ENCODE data around the gene F7.
A peak's percentile ranks its signal among the peaks of the same experiment; 100 is the strongest.
"Not testable (repeated sequence)": the region's sequence is repeated elsewhere in the genome, so short reads cannot be mapped to it uniquely, and the experiment has no call there.

The F7 gene

DNA sequence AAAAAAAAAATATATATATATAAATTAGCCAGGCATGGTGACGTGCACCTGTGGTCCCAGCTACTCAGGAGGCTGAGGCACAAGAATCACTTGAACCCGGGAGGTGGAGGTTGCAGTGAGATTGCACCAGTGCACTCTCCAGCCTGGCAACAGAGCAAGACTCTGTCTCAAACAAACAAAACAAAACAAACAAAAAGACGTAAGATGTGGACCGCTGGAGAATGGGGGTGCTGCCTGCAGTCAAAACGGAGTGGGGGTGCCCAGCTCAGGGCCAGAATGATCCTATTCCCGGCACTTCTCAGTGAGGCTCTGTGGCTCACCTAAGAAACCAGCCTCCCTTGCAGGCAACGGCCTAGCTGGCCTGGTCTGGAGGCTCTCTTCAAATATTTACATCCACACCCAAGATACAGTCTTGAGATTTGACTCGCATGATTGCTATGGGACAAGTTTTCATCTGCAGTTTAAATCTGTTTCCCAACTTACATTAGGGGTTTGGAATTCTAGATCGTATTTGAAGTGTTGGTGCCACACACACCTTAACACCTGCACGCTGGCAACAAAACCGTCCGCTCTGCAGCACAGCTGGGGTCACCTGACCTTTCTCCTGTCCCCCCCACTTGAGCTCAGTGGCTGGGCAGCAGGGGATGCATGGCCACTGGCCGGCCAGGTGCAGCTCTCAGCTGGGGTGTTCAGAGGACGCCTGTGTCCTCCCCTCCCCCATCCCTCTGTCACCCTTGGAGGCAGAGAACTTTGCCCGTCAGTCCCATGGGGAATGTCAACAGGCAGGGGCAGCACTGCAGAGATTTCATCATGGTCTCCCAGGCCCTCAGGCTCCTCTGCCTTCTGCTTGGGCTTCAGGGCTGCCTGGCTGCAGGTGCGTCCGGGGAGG, at the start of gene F7:
F7 (plus strand) TSS at position 760 of the 889 bp plus-strand sequence; CDS start at position 811, 51 bp downstream.
- peak; percentile 55 to 80 (median 60) for DNase-seq

DNA sequence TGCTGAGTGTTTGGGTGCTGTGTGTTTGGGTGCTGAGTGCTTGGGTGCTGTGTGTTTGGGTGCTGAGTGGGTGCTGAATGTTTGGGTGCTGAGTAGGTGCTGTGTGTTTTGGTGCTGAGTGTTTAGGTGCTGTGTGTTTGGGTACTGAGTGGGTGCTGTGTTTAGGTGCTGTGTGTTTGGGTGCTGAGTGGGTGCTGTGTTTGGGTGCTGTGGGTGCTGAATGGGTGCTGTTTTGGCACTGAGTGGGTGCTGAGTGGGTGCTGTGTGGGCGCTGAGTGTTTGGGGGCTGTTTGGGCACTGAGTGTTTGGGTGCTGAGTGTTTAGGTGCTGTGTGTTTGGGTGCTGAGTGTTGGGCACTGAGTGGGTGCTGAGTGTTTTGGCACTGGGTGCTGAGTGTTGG, 48.5 kb upstream of the F7 start:
- no peak for DNase-seq

DNA sequence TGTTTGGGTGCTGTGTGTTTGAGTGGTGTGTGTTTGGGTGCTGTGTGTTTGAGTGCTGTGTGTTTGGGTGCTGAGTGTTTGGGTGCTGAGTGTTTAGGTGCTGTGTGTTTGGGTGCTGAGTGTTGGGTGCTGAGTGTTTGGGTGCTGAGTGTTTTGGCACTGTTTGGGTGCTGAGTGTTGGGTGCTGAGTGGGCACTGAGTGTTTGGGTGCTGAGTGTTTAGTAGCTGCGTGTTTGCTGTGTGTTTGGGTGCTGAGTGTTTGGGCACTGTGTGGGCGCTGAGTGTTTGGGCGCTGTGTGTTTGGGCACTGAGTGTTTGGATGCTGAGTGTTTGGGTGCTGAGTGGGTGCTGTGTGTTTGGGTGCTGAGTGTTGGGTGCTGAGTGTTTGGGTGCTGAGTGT, 48.0 kb upstream of the F7 start:
- not testable (repeated sequence) for DNase-seq

DNA sequence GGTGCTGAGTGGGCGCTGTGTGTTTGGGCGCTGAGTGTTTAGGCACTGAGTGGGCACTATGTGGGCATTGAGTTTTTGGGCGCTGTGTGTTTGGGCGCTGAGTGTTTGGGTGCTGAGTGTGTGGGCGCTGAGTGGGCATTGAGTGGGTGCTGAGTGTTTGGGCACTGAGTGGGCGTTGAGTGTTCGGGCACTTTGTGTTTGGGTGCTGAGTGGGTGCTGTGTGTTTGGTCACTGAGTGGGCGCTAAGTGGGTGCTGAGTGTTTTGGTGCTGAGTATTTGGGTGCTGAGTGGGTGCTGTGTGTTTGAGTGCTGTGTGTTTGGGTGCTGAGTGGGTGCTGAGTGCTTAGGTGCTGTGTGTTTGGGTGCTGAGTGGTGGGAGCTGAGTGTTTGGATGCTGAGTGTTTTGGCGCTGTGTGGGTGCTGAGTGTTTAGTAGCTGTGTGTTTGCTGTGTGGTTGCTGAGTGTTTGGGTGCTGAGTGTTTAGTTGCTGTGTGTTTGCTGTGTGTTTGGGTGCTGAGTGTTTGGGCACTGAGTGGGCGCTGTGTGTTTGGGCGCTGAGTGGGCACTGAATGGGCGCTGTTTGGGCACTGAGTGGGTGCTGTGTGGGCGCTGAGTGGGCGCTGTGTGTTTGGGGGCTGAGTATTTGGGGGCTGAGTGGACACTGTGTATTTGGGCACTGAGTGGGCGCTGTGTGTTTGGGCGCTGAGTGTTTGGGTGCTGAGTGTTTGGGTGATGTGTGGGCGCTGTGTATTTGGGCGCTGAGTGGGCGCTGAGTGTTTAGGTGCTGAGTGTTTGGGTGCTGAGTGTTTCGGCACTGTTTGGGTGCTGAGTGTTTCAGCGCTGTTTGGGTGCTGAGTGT, 47.2 kb upstream of the F7 start:
- no peak for DNase-seq

DNA sequence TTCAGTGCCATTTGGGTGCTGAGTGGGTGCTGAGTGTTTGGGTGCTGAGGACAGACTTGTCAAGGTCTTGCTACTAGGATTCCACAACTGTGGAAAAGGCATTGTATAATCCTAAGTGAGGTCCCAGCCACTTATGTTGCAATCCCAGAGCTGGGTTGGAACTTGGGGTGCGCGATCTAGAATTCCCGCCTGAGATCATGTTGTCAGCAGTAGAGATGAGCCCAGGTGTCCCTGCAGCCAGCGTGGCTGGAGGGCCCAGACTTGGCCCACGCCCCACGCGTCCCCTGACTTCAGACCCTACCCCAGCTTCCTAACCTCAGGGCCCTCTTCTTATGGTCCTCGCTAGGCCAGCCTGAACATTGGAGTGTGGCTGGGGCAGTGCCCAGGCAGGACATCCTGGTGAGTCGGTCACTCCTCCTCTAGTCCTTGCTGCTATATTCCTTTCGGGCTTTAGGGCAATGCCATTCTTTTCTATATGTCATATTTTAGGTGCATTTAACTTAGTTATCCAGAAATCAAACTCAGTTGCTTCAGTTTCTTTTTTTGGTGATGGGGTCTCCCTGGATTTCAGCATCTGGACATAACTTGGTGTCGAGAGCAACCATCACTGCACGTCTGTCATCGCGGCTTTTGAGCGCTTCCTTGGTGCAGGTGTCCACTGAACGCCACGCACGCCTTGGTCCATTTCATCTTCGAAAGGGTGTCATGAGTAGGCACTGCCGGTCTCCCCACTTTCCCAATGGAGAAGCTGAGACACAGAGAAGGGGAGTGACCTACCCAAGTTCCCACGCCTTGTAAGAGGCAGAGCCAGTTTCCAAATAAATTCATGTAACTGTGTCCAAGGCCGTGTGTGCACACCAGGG, 46.4 kb upstream of the F7 start:
- no peak for DNase-seq

DNA sequence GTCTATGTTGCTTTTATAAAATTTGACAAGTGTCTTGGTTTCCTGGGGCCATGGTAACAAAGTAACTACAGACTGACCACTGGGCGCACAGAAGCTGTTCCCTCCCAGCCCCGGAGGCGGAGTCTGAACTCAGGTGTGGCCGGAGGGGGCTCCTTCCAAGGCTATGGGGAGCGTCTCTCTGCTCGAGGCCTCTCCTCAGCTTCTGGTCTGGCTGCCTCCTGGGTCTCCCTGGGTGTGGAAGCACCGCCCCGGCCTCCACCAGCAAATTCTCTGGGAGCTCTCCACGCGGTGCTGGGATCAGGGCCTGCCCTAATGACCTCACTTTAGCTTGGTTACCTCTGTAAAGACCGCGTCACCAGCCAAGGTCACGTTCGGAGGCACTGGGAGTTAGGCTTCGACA, 45.7 kb upstream of the F7 start:
- DNase-seq, result no peak

DNA sequence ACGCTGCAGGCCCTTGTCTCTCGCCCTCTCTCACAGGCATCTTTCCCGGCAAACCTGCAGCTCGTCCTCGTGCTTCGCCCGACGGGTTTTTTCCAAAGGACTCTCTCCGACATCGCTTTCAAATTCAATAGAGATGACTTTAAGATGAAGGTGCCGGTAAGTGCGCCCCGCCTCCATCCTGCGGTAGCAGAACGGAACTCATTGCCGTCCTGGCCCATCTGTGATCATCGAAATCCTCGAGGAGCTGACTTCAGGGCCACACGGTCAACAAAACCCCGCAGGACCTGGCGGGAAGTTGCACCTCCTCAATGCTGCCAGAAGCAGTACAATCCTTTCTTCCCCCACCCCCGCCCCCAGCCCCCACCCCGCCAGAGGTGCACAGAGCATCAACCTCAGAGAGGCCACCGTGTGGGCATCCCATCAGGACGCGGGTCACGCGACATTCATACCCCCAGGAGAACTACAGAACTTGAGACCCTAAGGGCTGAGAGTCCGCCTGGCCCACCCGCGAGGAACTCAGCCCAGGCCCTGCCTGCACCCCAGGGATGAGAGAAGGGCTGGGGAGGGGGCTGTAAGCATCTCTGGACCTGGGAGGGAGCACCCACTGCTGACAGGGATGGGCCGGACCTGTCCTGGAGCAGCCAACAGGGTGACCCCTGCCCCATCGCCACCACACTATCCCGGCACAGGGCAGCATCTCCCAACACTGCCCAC, 44.9 kb upstream of the F7 start:
- DNase-seq, result no peak

DNA sequence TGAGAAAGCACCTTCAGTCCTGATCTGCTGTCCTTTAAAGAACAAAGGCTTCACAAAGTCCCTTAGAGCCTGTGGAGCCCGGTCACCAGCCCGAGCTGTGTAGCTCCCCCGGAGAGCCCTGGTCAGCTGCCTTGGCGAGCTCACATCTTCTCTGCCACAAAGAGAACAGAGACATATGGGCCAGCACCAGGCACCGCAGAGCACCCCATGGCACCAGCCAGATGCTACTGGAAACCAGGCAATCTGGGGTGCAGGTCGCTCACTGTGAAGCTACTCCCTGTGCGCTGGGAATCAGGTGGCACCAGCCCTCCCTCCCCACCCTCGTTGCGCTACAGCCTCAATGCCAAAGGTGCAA, 44.3 kb upstream of the F7 start:
- no peak for DNase-seq

DNA sequence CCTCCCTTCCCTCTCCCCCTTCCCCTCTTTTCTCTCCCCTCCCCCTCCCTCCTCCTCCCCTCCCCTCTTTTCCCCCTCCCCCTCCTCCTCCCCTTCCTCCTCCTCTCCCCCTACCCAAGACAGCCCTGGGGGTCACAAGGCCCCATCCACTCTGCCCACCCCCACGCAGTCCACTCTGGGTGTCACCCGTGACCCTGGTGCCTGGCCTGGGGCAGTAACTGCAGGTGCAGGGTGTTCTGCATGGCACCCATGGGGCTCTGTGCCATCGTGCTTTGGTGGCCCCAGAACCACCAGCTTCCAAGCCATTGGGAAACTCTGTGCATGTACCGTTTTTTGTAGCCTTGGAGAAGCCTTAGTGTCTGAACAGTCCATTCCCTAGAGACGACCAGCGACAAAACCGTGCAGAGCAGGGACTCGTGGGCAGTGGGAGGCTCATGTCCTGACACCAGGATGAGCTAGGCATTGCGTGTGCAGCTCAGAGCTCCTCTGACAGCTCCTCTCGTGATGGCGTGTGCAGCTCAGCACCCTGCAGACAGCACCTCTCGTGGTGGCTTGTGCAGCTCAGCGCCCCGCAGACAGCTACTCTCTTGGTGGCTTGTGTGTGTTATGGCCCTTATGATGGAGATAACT, 43.7 kb upstream of the F7 start:
- DNase-seq, result no peak

DNA sequence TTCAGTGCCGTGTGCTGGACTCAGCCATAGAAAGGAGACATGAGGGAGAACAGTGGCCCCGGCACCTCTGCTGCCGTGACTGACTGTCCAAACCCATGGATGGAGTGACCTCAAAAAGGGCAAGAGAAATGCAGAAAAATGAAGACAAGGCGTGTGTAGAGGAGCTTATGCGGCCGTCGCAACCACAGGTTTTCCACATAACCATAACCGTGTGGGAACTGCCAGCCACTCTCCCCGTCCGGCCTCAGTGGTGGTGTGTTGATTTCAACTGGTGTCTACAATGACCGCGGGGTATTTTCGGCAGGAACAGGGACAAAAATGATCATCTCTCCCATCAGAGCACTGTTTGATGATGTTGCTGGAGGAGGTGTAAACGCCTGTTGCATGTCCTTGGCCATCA, 42.9 kb upstream of the F7 start:
- no peak for DNase-seq

DNA sequence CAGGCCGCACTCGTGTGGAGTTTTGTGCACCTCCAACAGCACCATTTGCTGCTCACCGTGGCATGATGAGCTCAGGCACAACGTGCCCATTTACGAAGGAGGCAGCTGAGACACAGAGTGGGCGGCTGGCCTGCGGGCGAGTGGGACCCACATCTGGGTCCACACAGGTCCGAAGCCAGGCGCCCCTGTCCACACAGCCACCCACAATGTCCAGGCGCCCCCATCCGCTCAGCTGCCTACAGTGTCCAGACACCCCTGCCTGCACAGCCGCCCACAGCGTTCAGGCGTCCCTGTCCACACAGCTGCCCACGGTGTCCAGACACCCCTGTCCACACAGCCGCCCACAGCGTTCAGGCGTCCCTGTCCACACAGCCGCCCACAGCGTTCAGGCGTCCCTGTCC, 42.5 kb upstream of the F7 start:
- DNase-seq, result no peak

DNA sequence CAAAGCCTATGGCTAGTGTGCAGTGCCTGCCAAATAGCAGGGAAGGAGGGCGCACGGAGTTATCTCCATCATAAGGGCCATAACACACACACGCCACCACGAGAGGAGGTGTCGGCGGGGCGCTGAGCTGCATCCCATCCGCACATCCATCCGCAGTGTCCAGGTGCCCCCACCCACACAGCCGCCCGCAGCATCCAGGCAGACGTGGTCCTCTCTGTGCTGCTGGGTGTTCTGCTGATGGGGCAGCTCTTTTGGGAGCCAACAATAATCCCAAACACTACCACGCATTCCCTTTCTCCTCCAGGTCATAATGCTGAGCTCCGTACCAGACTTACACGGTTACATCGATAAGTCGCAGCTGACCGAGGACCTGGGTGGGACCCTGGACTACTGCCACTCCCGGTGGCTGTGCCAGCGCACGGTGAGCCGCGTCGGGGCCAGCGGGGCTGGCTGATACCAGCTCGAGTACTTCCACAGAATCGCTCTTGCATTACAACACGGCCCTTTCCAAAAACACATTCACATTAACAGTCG, 41.5 kb upstream of the F7 start:
- DNase-seq, result no peak

DNA sequence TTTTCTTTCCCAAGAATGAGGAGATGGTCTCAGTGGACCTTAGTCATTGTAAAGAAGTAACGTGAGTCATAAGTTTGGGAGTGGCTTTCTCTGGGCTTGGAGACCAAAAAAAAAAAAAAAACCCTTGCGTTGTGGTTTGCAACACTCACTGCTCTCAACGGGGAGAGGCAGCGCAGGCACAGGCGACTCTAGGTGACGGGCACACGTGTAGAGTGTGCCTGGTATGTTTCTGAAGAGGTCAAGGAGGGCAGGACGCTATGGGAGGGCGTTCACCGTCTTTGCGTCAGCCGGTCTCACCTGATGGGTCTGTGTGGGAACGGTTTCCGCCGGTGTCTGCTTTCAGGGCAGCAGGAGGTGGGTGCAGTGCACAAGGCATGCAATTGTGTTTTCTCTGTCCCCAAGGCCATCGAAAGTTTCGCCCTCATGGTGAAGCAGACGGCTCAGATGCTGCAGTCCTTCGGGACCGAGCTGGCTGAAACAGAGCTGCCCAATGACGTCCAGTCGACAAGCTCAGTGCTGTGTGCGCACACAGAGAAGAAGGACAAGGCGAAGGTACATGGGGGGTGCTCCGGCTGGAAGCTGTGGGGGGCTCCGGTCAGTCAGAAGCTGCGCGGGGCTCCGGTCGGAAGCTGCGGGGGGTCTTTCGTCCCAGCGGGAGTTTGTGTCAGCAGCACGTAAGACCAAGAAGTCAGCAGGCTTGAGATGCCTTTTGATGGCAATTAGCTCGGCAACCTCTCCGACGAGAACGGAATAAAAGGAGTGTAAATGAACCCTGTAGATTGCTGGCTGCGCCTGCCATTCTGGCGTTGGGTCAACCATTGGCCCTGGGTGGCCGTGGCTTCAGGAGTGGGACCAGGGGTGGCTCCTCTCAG, 40.8 kb upstream of the F7 start:
- DNase-seq, result peak in 1 of 3 experiments; percentile 86

DNA sequence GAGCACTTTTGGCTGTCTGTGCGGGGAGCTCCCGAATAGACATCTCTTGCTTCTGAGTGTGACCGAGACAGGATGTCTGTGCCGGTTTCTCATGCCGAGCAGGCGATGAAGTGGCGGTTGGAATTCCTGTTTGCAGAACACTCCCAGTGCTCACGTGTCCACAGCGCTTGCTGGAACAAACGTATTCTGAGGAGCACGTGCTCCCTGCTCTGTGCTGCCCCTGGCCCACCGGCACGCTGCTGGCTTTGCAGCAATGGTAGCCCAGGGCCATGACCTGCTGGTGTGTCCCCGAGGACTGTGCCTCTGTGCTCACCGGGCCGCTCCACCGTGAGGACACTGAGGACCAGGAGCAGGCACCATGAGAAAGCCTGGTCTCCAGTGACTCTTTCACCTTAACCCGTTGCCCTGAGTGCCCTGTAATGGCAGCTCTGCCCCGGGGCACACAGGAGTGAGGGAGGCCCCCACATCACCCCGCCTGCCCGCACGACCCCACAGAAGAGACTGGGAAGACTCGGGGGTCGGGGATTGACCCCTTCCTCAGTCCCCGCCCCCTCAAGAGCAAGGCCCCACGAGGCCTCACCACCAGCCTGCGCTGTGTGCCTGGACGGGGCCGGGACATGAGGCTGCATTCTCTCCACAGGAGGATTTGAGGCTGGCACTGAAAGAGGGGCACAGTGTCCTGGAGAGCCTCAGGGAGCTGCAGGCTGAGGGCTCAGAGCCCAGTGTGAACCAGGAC, 40.0 kb upstream of the F7 start:
- peak in 1 of 3 experiments; percentile 15 for DNase-seq

DNA sequence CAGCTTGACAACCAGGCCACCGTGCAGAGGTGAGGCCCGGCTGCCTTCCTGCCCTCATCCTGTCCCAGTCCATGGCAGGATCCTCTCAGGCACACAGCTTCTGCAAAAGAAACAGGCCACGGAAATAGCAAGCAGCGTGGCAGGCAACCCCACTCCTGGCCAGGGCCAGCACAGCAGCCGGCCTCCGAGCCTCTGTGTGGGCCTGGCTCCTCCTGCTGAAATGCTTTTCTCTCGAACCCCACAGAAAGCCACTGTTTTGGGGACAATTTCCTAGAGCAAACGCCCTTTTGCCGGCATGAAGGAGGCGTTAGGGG, 39.5 kb upstream of the F7 start:
- DNase-seq, result no peak

DNA sequence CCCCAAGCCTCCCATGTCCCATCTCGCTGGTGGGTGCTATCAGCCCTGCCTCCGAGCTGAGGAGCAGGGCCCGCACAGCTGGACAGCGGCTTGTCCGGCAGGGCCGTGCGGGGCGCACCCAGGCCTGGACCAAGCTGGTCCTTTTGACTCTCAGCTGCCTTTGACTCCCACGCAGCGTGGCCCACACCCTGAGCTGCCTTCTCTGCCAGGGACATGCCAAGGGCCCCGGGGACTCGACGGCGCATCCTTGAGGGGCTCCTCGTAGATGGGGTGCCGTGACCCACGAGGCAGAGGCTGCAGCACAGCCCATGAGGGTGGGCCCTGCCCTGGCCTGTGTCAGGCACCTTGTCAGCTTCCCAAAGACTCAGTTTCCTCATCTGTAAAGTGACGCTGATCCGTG, 38.8 kb upstream of the F7 start:
- no peak for DNase-seq

DNA sequence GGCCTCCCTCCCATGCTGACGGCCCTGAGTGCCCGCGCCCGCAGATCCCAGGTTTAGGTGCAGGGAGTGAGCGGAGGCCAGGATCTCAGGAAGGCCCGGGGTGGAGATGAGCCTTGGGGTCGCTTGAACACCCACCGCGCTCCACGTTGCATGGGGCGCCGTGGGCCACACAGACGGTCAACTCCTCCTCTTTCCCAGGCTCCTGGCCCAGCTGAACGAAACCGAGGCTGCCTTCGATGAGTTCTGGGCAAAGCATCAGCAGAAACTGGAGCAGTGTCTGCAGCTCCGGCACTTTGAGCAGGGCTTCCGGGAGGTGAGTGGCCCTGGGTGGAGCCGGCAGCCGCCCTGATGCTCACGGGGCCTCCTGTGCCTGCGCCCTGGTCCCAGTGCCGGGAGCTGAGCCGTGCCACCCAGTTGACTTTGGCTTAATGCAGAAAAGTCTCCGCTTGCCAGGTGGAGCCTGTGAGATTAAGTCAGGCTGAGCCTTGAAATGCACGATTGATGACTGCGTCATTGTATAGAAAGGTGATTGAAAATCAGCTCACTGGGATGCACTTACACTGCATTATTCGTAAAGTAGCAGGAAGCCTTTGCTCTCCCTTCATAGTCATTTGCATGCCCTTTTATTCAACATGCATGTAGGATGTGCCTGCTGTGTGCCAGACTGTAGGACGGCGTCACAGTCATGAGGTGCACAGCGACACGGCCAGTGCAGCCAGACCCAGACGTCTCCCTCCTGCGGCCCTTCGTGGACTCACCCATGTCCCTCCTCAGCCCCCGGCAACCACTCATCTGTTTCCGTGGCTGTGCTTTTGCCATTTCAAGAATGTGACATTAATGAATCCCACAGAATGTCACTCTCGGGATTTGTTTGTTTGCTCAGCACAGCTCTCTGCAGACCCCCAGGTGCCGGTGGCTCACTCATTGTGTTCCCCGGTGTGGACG, 35.5 kb upstream of the F7 start:
- no peak for DNase-seq

DNA sequence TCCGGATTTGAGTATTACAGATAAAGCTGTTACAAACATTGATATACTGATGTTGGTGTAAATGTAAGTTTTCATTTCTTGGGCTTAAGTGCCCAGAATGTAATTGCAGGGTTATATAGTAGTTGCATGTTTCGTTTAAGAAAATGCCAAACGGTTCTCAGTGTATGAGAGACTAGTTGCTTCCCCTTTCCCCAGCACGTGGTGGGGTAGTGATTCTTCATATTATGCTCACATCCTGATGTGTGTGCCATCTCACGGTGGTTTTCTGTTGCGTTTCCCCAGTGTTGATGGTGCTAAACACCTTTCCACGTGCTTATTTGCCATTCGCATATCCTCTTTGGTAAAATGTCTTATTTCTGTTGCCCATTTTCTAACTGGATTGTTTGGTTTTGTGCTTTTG, 34.7 kb upstream of the F7 start:
- DNase-seq, result no peak

DNA sequence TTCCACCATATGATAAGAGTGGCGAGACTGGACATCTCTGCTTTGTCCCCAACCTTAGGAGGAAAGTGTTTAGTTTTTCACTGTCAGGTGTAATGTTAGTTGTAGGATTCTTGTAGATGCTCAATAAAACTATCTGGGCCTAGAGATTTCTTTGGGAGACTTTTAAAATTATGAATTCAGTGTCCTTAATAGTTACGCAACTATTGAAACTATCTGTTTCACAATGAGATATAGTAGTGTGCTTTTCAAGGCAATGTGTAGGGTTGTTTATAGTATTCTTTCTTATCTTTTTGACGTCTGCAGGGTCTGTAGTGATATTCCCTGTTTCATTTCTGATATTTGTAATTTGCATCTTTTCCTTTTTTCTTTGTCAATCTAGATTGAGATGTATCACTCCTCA, 33.2 kb upstream of the F7 start:
- no peak for DNase-seq

Measured in NCI-H1417 (cell line).